Dedifferentiated amniotic fluid mesenchymal stem cell (primary cell): Measurements from ENCODE around the gene RAE1.
"Not testable (repeated sequence)": the region's sequence is repeated elsewhere in the genome, so short reads cannot be mapped to it uniquely, and the experiment has no call there.

Experiments used
- DNase-seq: peaks from one replicate; pipeline ENCODE4 v3.0.0-alpha.2; 2016; ENCODE audit errors: extremely low spot score

The RAE1 gene

GRCh38 chr20:57414867-57415592 lies 64.0 kb downstream of the RAE1 start:
- DNase-seq = no peak

- no peak for DNase-seq
Measured at GRCh38 chr20:57415771-57416170, 64.7 kb downstream of the RAE1 start.

GRCh38 chr20:57416296-57417022 lies 65.4 kb downstream of the RAE1 start:
- DNase-seq = no peak

DNA sequence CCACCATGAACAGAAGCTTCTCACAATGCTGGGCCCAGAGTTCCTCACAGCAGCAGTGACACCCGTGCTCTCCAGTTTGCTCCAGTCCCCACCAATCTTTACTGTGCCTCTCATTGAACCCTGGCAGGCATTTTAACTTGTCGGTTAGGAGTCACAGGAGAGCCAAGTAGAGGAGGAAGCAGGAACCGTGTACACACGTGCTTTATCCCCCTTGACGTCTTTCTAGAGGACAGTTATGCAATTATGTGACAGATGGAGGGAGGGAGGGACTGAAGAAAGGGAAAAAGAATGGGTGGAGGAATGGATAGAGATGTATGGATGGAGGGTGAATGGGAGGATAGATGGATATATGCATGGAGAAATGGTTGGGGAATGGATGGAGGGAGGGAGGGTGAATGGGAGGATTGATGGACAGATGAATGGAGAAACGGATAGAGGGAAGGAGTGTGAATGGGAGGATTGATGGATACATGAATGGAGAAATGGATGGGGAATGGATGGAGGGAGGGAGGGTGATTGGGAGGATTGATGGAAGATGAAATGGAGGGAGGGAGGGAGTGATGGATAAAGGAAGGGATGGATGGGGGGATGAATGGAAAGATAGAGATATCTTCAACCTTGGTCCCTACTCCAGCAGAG lies 66.1 kb downstream of the RAE1 start:
- no peak for DNase-seq

- no peak for DNase-seq
Measured at GRCh38 chr20:57417830-57418780, 67.0 kb downstream of the RAE1 start.

DNA sequence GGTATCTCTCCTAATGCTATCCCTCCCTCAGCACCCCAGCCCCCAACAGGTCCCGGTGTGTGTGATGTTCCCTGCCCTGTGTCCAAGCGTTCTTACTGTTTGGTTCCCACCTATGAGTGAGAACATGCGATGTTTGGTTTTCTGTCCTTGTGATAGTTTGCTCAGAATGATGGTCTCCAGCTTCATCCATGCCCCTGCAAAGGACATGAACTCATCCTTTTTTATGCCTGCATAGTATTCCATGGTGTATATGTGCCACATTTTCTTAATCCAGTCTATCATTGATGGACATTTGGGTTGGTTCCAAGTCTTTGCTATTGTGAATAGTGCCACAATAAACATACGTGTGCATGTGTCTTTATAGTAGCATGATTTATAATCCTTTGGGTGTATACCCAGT lies 68.4 kb downstream of the RAE1 start:
- not testable (repeated sequence) for DNase-seq

DNA sequence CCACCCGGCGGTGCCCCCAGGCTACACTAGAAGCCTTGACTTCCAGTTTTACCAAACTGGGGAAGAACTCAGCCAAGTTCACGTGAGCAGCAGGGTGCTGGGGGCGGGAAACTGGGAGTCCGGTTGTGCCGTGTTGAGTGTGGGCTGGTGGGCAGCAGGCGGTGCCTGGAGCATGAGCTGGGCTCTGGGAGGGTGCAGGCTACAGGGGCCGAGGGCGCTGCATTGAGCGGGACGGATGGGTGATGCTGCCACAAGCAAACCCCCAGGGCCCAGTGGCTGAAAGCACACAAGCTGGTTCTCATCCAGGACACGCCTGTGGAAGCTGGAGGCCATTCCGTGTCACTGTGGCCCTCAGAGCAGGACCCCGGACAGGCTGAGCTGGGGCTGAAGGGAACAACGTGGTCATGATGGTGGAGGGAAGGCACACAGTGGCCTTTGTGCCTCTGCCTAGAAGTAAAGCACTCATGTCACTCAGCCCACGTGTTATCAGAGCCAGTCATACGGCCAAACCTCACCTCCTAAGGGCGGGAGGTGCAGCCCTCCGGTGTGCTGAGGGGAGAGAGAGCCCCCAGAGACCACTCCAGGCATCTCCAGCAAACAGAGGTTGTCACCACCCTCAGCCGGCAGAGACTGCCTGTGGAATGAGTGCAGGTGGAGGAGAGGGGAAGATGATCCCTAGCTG lies 69.7 kb downstream of the RAE1 start:
- DNase-seq = no peak

DNA sequence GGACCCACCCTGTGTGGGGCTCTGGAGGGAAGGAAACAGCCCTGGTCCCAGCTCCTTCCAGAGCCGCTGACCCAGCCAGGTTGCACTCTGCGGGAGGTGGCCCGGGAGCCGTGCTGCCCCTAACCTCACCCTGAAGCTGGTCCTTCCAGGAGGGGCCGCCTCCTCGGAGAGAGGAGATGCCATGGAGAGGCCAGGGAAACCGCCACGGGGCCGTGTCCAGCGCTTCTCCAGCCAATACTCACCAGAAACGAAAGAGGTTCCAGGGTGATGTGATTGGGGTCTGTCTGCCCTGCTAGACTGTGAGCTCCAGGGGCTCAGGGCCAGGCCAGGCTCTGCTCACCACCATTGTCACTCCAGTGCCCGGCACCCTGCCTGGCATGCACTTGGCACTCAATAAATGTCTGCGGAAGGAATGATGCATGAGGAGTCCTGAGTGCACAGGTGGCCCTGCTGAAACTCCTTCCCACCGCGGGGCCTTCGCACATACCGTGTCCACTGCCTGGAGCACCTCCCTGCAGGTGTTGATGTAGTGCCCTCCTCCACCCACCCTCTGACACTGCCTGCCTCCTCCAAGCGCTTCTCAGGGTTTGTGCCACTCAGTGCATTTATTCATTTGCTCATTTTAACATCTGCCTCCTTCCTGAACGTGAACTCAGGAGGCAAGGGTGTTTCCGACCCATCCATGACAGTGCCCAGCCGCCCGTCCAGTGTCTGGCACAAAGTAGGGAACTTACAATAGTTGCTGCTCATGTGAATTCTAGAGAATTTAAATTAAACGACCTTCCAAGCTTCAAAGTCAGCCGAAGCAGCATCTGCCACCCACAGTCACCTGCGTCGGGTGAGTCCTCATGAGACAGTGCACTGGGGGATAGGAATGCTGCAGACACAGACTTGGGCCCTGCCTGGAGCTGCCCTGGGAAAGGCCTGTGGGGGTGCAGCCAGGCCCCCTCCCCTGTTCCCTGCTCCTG lies 70.5 kb downstream of the RAE1 start:
- DNase-seq = no peak

DNA sequence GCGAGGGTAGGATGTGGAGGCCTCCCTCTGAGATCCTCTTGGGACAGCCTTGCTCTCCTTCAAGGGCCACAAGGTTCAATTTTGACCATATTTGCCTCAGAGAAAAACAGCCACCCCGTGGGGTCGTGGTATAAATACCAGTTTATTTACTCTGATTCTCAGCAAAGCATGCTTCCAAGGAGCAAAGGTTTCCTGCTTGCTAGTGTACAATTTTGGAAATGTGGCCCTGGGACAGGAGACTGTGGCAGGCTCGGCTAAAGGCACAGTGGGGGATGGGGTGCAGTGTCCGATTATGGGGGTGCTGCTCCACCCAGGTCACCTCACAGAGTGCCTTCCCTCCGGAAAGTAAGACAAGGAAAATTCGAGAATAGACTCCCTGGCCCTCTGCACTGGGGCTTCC lies 71.2 kb downstream of the RAE1 start:
- no peak for DNase-seq

DNA sequence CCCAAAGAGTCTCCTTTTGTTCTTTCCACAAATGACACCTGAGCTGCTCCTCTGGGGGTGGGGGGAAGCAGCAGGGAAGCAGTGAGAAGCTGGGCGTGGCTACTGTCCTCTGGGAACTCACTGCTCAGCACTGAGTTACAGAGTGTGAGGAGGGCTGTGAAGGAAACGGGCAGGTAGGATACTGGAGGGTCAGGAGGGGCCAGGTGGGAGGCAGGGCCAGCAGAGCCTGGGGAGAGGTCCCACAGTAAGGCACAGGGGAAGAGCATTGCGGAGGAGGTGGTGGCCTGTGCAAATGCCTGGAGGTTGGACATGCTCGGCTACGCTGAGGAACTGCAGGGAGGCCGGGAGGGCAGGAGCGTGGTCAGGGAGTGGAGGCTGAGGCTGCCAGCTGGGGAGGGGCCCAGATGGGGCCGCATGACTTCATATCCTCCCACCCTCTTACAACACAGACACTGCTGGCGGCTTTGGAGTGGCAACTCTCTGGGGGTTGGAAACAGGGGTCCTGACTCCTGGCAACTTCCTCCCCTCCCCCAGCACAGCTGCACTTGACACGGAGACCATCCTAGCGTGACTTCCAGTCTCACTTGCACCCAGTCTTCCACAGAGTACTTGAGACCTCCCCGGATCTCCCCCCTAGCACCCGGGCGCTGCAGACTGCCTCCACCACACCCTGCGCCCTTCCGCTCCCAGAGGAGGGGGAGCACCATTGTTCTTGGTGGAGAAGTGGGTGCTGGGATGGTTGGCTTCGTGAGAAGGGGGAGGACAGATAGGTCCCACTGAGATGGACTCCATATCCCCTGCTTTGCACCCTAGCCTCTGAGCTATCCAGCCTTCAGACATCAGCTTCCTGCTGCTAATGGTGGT lies 74.3 kb downstream of the RAE1 start:
- DNase-seq = no peak

GRCh38 chr20:57426271-57426689 lies 75.2 kb downstream of the RAE1 start:
- no peak for DNase-seq

DNA sequence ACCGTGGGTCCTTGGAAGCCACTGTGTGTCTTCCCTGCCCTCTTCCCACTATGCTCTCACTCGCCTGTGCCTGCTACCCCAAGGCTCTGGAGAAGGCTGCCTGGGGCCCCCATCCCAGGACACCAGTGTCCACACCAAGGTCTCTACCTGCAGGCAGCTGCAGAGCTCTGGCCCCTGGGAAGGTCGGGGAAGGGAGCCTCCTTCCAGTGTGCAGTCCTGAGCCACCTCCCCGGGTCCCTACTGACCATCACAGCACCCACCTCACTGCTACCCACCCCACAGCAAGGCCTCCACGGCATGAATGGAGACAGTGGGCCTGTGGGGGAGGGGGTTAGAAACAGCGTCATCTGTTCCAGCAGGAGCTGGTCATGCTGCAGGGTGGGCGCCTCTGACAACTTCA lies 75.8 kb downstream of the RAE1 start:
- no peak for DNase-seq

DNA sequence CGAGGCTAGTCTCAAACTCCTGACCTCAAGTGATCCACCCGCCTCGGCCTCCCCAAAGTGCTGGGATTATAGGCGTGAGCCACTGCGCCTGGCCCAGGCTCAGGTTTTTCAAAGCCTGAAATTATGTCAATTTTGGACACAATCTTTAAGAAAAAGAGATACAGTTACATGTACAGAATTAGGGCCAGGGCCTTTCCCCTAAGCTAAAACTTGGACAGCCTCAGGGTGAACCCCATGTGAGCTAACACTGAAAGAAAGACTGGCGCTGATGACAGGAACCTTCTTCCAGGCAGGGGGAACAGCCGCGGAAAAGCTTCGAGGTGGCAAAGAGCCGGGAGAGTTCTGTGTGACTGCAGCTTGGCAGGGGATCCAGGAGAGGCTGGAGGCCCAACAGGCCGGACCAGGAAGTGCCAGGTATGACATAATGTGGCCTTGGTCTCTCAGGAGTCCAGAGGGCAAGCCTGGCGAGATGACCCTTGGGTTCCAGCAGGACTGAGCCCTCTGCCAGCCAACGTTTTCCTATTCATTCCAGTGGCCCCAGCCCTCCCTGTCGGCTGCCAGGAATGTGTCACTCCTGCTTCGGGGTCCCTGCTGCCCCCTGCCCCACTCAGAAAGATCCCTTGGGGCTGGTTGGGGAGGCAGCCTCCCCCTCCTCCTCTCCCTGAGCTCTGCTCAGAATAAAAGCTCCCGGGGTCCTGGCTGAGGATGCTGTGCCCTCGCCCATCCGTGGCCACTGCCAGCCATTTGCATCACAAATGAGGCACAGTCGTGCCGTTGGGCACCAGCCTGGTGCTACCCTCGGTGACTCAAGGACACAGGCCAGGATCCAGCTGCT lies 77.5 kb downstream of the RAE1 start:
- DNase-seq = no peak
